ENCODE results near the gene VPS8. TPM values are rescaled to one million over a fixed set of nuclear protein-coding genes. Genes with fewer than 3 reads are reported as not detected.

The VPS8 gene
- total RNA-seq, 1 donor from 2014 or later = 56.9 TPM

GRCh38 chr3:184822081-184822480 lies 10.1 kb downstream of the VPS8 start:
- DNase-seq (ENCODE audit: low read depth) = no peak
- no peak for TF ChIP-seq CTCF (IDR thresholded peaks at IDR 0.05; ENCODE audit: insufficient read depth, low read length, severe bottlenecking)
- H3K27me3 ChIP-seq (ENCODE audit: control insufficient read depth, insufficient read depth, low read length) = no peaks in the 10 kb centered on the region
- FAIRE-seq = no peak
- H3K4me3 ChIP-seq (ENCODE audit: low read depth, low read length) = no peak overlapping the region
- no peaks in the 10 kb centered on the region for H3K36me3 ChIP-seq (ENCODE audit: control insufficient read depth, insufficient read depth, low read length)

GRCh38 chr3:184822654-184823053 lies 10.7 kb downstream of the VPS8 start:
- Histone ChIP-seq H3K36me3 (ENCODE audit: control insufficient read depth, insufficient read depth, low read length) (no peaks in the 10 kb centered on the region), H3K4me3 (ENCODE audit: low read depth, low read length) (no peak overlapping the region), H3K27me3 (ENCODE audit: control insufficient read depth, insufficient read depth, low read length) (no peaks in the 10 kb centered on the region)
- no peak for FAIRE-seq
- no peak for TF ChIP-seq CTCF (IDR thresholded peaks at IDR 0.05; ENCODE audit: insufficient read depth, low read length, severe bottlenecking)
- no peak for DNase-seq (ENCODE audit: low read depth)

- no peak for TF ChIP-seq CTCF (IDR thresholded peaks at IDR 0.05; ENCODE audit: insufficient read depth, low read length, severe bottlenecking)
- FAIRE-seq = no peak
- Histone ChIP-seq H3K4me3 (ENCODE audit: low read depth, low read length) (no peak overlapping the region), H3K27me3 (ENCODE audit: control insufficient read depth, insufficient read depth, low read length) (no peaks in the 10 kb centered on the region), H3K36me3 (ENCODE audit: control insufficient read depth, insufficient read depth, low read length) (no peaks in the 10 kb centered on the region)
- no peak for DNase-seq (ENCODE audit: low read depth)
Observed at GRCh38 chr3:184823990-184824389, 12.0 kb downstream of the VPS8 start.

- H3K4me3 ChIP-seq (ENCODE audit: low read depth, low read length) = no peak overlapping the region
- DNase-seq (ENCODE audit: low read depth) (no peak), FAIRE-seq (no peak)
- no peaks in the 10 kb centered on the region for H3K27me3 ChIP-seq (ENCODE audit: control insufficient read depth, insufficient read depth, low read length)
- no peaks in the 10 kb centered on the region for H3K36me3 ChIP-seq (ENCODE audit: control insufficient read depth, insufficient read depth, low read length)
- no peak for TF ChIP-seq CTCF (IDR thresholded peaks at IDR 0.05; ENCODE audit: insufficient read depth, low read length, severe bottlenecking)
Observed at GRCh38 chr3:184825121-184825820, 13.3 kb downstream of the VPS8 start.

- Histone ChIP-seq H3K4me3 (ENCODE audit: low read depth, low read length) (no peak overlapping the region), H3K27me3 (ENCODE audit: control insufficient read depth, insufficient read depth, low read length) (no peaks in the 10 kb centered on the region), H3K36me3 (ENCODE audit: control insufficient read depth, insufficient read depth, low read length) (peaks cover 2% of the 10 kb centered on the region)
- no peak for FAIRE-seq
- DNase-seq (ENCODE audit: low read depth) = no peak
- no peak for TF ChIP-seq CTCF (IDR thresholded peaks at IDR 0.05; ENCODE audit: insufficient read depth, low read length, severe bottlenecking)
Observed at GRCh38 chr3:184827572-184827971, 15.6 kb downstream of the VPS8 start.

DNA sequence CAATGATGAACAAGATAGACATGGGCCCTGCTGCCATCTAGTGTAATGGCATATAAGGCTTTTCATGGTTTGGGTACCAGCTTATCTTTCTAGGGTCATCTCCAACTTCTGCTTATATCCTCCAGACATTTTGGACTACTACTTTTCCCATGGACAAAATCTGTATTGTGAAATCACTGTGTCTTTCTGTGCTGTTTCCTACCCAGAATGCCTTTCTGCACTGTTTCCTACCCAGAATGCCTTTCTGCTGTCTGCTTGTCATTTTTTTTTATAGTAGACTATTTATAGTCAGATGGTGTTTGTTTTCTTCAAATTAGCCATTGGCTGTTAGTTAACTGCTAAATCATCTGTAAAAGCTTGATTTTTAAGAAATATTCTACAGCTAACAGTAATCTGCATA lies 20.1 kb downstream of the VPS8 start:
- Histone ChIP-seq H3K36me3 (ENCODE audit: control insufficient read depth, insufficient read depth, low read length) (peaks cover 6% of the 10 kb centered on the region), H3K4me3 (ENCODE audit: low read depth, low read length) (no peak overlapping the region), H3K27me3 (ENCODE audit: control insufficient read depth, insufficient read depth, low read length) (no peaks in the 10 kb centered on the region)
- TF ChIP-seq CTCF (IDR thresholded peaks at IDR 0.05; ENCODE audit: insufficient read depth, low read length, severe bottlenecking) = no peak
- no peak for DNase-seq (ENCODE audit: low read depth)
- no peak for FAIRE-seq
